GM23338 (cell line): ENCODE data around the gene WARS2. TPM values are rescaled to one million over a fixed set of nuclear protein-coding genes. Genes with fewer than 3 reads are reported as not detected.

Source experiments
- ATAC-seq: fragments of 200-7000 bp; cut with Tn5 transposase; 3 replicates; pipeline ENCODE4 v1.9.1; 2020
- DNase-seq: peaks from one replicate; pipeline ENCODE4 v3.0.0-alpha.2; 2015; ENCODE audit warnings: low spot score
- H2AFZ ChIP-seq: fragments of 200-600 bp; sonication (generic); 2 replicates; pipeline ENCODE4 v1.8.0; 2016; ENCODE audit warnings: antibody characterized with exemption, mild to moderate bottlenecking, moderate library complexity
- H3F3A ChIP-seq: fragments of 200-600 bp; sonication (generic); replicated peaks from 2 replicates; pipeline ENCODE4 v1.8.0; 2017; ENCODE audit warnings: antibody characterized with exemption, mixed run types, low read depth
- H3K27ac ChIP-seq: fragments of 200-600 bp; sonication (generic); 2 replicates; pipeline ENCODE4 v1.6.1; 2016; ENCODE audit warnings: low read depth
- H3K27me3 ChIP-seq: fragments of 200-600 bp; sonication (generic); 2 replicates; pipeline ENCODE4 v1.8.0; 2016; ENCODE audit warnings: mild to moderate bottlenecking, mixed run types, moderate library complexity; ENCODE audit not compliant: insufficient read depth
- H3K36me3 ChIP-seq: fragments of 200-600 bp; sonication (generic); 2 replicates; pipeline ENCODE4 v1.8.0; 2016; ENCODE audit warnings: mild to moderate bottlenecking; ENCODE audit not compliant: insufficient read depth
- H3K4me1 ChIP-seq: fragments of 200-600 bp; sonication (generic); 2 replicates; pipeline ENCODE4 v1.8.0; 2016; ENCODE audit warnings: mild to moderate bottlenecking, moderate library complexity; ENCODE audit not compliant: insufficient read depth
- H3K4me2 ChIP-seq: fragments of 200-600 bp; sonication (generic); 2 replicates; pipeline ENCODE4 v1.7.1; 2017; ENCODE audit warnings: mixed run types
- H3K4me3 ChIP-seq: fragments of 200-600 bp; sonication (generic); 2 replicates; pipeline ENCODE4 v1.6.1; 2016; ENCODE audit warnings: mixed run types
- H3K79me2 ChIP-seq: fragments of 200-600 bp; sonication (generic); replicated peaks from 2 replicates; pipeline ENCODE4 v1.8.0; 2017; ENCODE audit warnings: mild to moderate bottlenecking; ENCODE audit not compliant: insufficient read depth
- H3K9me2 ChIP-seq: fragments of 200-600 bp; sonication (generic); 2 replicates; pipeline ENCODE4 v1.8.0; 2017; ENCODE audit not compliant: insufficient read depth
- H4K20me1 ChIP-seq: fragments of 200-600 bp; sonication (generic); replicated peaks from 2 replicates; pipeline ENCODE4 v1.8.0; 2017; ENCODE audit warnings: mild to moderate bottlenecking; ENCODE audit not compliant: insufficient read depth
- H3K27ac Mint-ChIP-seq: 2 replicates; pipeline ENCODE4 v1.8.0; 2020; ENCODE audit warnings: inconsistent platforms, mild to moderate bottlenecking, moderate library complexity, mixed read lengths
- H3K27me3 Mint-ChIP-seq: 3 replicates; pipeline ENCODE4 v1.8.0; 2022; ENCODE audit warnings: low read depth, mild to moderate bottlenecking, moderate library complexity, mixed read lengths, inconsistent platforms; ENCODE audit not compliant: insufficient read depth, poor library complexity
- H3K36me3 Mint-ChIP-seq: 3 replicates; pipeline ENCODE4 v1.8.0; 2021; ENCODE audit warnings: low read depth, mild to moderate bottlenecking, inconsistent platforms, moderate library complexity, mixed read lengths
- H3K4me1 Mint-ChIP-seq: 3 replicates; pipeline ENCODE4 v1.8.0; 2020; ENCODE audit warnings: mild to moderate bottlenecking, inconsistent platforms, mixed read lengths
- H3K4me3 Mint-ChIP-seq: 3 replicates; pipeline ENCODE4 v1.8.0; 2021; ENCODE audit warnings: moderate library complexity, mild to moderate bottlenecking, inconsistent platforms, mixed read lengths
- H3K9me3 Mint-ChIP-seq: 3 replicates; pipeline ENCODE4 v1.8.0; 2020; ENCODE audit warnings: moderate library complexity, mild to moderate bottlenecking, inconsistent platforms, mixed read lengths
- CREB1 ChIP-seq: fragments of 250-450 bp; sonication (Bioruptor Pico); IDR thresholded peaks from 2 replicates; pipeline ENCODE4 v1.5.0; 2020; ENCODE audit warnings: low read depth, mild to moderate bottlenecking, moderate library complexity
- ETS1 ChIP-seq: IDR thresholded peaks from 2 replicates; pipeline ENCODE4 v1.6.1; 2016; ENCODE audit warnings: antibody characterized with exemption
- EZH2 ChIP-seq: fragments of 200-600 bp; sonication (generic); IDR thresholded peaks from one replicate; pipeline ENCODE4 v1.8.0; 2017; ENCODE audit warnings: antibody characterized with exemption, mild to moderate bottlenecking, low read depth; ENCODE audit not compliant: unreplicated experiment
- EZH2phosphoT487 ChIP-seq: fragments of 200-600 bp; sonication (generic); IDR thresholded peaks from one replicate; pipeline ENCODE4 v1.8.1; 2018; ENCODE audit warnings: antibody characterized with exemption; ENCODE audit not compliant: unreplicated experiment
- JUNB ChIP-seq: IDR thresholded peaks from one replicate; pipeline ENCODE4 v1.6.1; 2016; ENCODE audit warnings: antibody characterized with exemption; ENCODE audit not compliant: unreplicated experiment
- NANOG ChIP-seq: IDR thresholded peaks from 2 replicates; pipeline ENCODE4 v1.6.1; 2016; ENCODE audit warnings: antibody characterized with exemption, borderline replicate concordance
- POLR2AphosphoS5 ChIP-seq: IDR thresholded peaks from 2 replicates; pipeline ENCODE4 v1.6.1; 2016; ENCODE audit warnings: antibody characterized with exemption, low read depth
- REST ChIP-seq: IDR thresholded peaks from one replicate; pipeline ENCODE4 v1.6.1; 2018; ENCODE audit warnings: antibody characterized with exemption; ENCODE audit not compliant: unreplicated experiment
- STAT1 ChIP-seq: IDR thresholded peaks from one replicate; pipeline ENCODE4 v1.6.1; 2016; ENCODE audit warnings: antibody characterized with exemption; ENCODE audit not compliant: unreplicated experiment
- ZNF114 ChIP-seq: fragments of 250-450 bp; sonication (Bioruptor Pico); IDR thresholded peaks from 2 replicates; pipeline ENCODE4 v1.5.0; 2020; ENCODE audit warnings: mild to moderate bottlenecking, moderate library complexity
- ZNF331 ChIP-seq: fragments of 250-450 bp; sonication (Bioruptor Pico); IDR thresholded peaks from 2 replicates; pipeline ENCODE4 v1.5.0; 2020; ENCODE audit warnings: low read depth, mild to moderate bottlenecking, moderate library complexity
- polyA plus RNA-seq: library from polyadenylated mRNA; unstranded; fragments of >200 nt; fragmentation: Nextera tagmentation; extraction: Ambion mirVana; gene quantifications from 2 replicates; pipeline ENCODE4 v1.2.1, GENCODE V29; 2016
- total RNA-seq: library from RNA; depleted of rRNA; stranded (reverse); fragments of >200 nt; shearing (Covaris generic); gene quantifications from 2 replicates; pipeline ENCODE4 v1.2.3, GENCODE V29; 2014
- TF ChIP-seq, protein P1 (sequence below): fragments of 250-450 bp; sonication (Bioruptor Pico); IDR thresholded peaks from 2 replicates; pipeline ENCODE4 v1.5.0; 2020; ENCODE audit warnings: mild to moderate bottlenecking, moderate library complexity

WARS2 gene
- total and polyA plus RNA-seq, 2 experiments from 2014 or later = 6.4 to 12.6 TPM

GRCh38 chr1:119112791-119113190 is 27.7 kb downstream of the WARS2 start:
- no peaks in the 10 kb centered on the region for H3K27me3 ChIP-seq
- H2AFZ ChIP-seq = no peak overlapping the region
- H3K27ac ChIP-seq = no peak overlapping the region
- H3K36me3 Mint-ChIP-seq = no peaks in the 10 kb centered on the region
- TF ChIP-seq NANOG (no peak), POLR2AphosphoS5 (no peak)
- DNase-seq (no peak), ATAC-seq (no peak)
- peaks cover 3% of the 10 kb centered on the region; the same call in 1 of the 2 replicates for H3K4me1 ChIP-seq
- H3K9me2 ChIP-seq = no peaks in the 10 kb centered on the region; the same call in 1 of the 2 replicates
- no peaks in the 10 kb centered on the region for H3F3A ChIP-seq
- H3K4me3 ChIP-seq = no peak overlapping the region
- H3K4me1 Mint-ChIP-seq = peaks cover 16% of the 10 kb centered on the region
- H3K4me2 ChIP-seq = no peak overlapping the region
- H3K79me2 ChIP-seq = no peaks in the 10 kb centered on the region
- no peaks in the 10 kb centered on the region for H3K9me3 Mint-ChIP-seq
- no peaks in the 10 kb centered on the region for H4K20me1 ChIP-seq
- H3K36me3 ChIP-seq = no peaks in the 10 kb centered on the region
- H3K27ac Mint-ChIP-seq = no peak overlapping the region
- no peak overlapping the region for H3K4me3 Mint-ChIP-seq
- H3K27me3 Mint-ChIP-seq = peaks cover 2% of the 10 kb centered on the region

GRCh38 chr1:119112244-119112643 is 28.2 kb downstream of the WARS2 start:
- H4K20me1 ChIP-seq = no peaks in the 10 kb centered on the region
- H3K9me3 Mint-ChIP-seq = no peaks in the 10 kb centered on the region
- DNase-seq = no peak
- H3K36me3 ChIP-seq = no peaks in the 10 kb centered on the region
- no peaks in the 10 kb centered on the region for H3K79me2 ChIP-seq
- H3K4me1 Mint-ChIP-seq = peaks cover 15% of the 10 kb centered on the region
- TF ChIP-seq STAT1 (no peak), EZH2phosphoT487 (no peak), POLR2AphosphoS5 (no peak), ZNF331 (CRISPR knock-in tag) (no peak), REST (no peak), EZH2 (no peak), CREB1 (CRISPR knock-in tag) (no peak), ZNF114 (CRISPR knock-in tag) (no peak), ETS1 (no peak), NANOG (no peak), JUNB (no peak)
- TF ChIP-seq, protein P1, sequence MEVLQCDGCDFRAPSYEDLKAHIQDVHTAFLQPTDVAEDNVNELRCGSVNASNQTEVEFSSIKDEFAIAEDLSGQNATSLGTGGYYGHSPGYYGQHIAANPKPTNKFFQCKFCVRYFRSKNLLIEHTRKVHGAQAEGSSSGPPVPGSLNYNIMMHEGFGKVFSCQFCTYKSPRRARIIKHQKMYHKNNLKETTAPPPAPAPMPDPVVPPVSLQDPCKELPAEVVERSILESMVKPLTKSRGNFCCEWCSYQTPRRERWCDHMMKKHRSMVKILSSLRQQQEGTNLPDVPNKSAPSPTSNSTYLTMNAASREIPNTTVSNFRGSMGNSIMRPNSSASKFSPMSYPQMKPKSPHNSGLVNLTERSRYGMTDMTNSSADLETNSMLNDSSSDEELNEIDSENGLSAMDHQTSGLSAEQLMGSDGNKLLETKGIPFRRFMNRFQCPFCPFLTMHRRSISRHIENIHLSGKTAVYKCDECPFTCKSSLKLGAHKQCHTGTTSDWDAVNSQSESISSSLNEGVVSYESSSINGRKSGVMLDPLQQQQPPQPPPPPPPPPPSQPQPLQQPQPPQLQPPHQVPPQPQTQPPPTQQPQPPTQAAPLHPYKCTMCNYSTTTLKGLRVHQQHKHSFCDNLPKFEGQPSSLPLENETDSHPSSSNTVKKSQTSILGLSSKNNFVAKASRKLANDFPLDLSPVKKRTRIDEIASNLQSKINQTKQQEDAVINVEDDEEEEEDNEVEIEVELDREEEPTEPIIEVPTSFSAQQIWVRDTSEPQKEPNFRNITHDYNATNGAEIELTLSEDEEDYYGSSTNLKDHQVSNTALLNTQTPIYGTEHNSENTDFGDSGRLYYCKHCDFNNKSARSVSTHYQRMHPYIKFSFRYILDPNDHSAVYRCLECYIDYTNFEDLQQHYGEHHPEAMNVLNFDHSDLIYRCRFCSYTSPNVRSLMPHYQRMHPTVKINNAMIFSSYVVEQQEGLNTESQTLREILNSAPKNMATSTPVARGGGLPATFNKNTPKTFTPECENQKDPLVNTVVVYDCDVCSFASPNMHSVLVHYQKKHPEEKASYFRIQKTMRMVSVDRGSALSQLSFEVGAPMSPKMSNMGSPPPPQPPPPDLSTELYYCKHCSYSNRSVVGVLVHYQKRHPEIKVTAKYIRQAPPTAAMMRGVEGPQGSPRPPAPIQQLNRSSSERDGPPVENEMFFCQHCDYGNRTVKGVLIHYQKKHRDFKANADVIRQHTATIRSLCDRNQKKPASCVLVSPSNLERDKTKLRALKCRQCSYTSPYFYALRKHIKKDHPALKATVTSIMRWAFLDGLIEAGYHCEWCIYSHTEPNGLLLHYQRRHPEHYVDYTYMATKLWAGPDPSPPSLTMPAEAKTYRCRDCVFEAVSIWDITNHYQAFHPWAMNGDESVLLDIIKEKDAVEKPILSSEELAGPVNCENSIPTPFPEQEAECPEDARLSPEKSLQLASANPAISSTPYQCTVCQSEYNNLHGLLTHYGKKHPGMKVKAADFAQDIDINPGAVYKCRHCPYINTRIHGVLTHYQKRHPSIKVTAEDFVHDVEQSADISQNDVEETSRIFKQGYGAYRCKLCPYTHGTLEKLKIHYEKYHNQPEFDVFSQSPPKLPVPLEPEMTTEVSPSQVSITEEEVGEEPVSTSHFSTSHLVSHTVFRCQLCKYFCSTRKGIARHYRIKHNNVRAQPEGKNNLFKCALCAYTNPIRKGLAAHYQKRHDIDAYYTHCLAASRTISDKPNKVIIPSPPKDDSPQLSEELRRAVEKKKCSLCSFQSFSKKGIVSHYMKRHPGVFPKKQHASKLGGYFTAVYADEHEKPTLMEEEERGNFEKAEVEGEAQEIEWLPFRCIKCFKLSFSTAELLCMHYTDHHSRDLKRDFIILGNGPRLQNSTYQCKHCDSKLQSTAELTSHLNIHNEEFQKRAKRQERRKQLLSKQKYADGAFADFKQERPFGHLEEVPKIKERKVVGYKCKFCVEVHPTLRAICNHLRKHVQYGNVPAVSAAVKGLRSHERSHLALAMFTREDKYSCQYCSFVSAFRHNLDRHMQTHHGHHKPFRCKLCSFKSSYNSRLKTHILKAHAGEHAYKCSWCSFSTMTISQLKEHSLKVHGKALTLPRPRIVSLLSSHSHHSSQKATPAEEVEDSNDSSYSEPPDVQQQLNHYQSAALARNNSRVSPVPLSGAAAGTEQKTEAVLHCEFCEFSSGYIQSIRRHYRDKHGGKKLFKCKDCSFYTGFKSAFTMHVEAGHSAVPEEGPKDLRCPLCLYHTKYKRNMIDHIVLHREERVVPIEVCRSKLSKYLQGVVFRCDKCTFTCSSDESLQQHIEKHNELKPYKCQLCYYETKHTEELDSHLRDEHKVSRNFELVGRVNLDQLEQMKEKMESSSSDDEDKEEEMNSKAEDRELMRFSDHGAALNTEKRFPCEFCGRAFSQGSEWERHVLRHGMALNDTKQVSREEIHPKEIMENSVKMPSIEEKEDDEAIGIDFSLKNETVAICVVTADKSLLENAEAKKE (CRISPR knock-in tag) = no peak
- H3K36me3 Mint-ChIP-seq = no peaks in the 10 kb centered on the region
- no peak overlapping the region for H3K4me3 ChIP-seq
- H3K27me3 ChIP-seq = no peaks in the 10 kb centered on the region
- H3K27ac Mint-ChIP-seq = no peak overlapping the region
- H3K4me3 Mint-ChIP-seq = no peak overlapping the region
- ATAC-seq = no peak
- H3K4me2 ChIP-seq = no peak overlapping the region
- H2AFZ ChIP-seq = no peak overlapping the region
- H3K27me3 Mint-ChIP-seq = peaks cover 2% of the 10 kb centered on the region
- H3K9me2 ChIP-seq = no peaks in the 10 kb centered on the region; the same call in 1 of the 2 replicates
- H3K27ac ChIP-seq = no peak overlapping the region
- H3F3A ChIP-seq = no peaks in the 10 kb centered on the region
- H3K4me1 ChIP-seq = peaks cover 3% of the 10 kb centered on the region; the same call in 1 of the 2 replicates
